GM18873 (cell line): ENCODE results near the gene RAB5B.

ENCODE experiments used
- ATAC-seq: cut with Tn5 transposase; IDR thresholded peaks from one replicate; pipeline ENCODE4 v1.9.1; 2021; ENCODE audit warnings: mild to moderate bottlenecking, moderate library complexity, moderate number of reproducible peaks; ENCODE audit not compliant: unreplicated experiment, low FRiP score

Gene RAB5B

GRCh38 chr12:55940065-55940732, 33.7 kb upstream of the RAB5B start:
- peak; percentile 92 for ATAC-seq

DNA sequence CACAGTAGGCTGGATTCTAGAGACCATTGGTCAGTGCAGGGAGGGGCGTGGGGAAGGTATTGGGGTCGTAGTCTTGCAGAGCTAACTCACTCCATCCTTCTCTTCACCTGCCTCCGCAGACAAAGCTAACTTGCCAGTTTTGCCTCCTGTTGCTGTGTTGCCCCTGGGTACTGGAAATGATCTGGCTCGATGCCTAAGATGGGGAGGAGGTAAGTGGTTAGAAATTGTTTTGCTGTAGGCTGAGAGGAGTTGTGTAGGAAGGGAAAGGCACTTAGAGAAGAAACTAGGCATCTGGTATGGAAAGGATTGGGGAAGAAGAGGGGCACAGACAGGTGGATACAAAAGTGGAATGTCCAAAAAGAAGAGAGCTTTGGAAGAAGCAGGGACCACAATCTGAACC, 31.8 kb upstream of the RAB5B start:
- ATAC-seq = no peak

- ATAC-seq = no peak
Measured at GRCh38 chr12:55942577-55943136, 31.2 kb upstream of the RAB5B start.

GRCh38 chr12:55946553-55946952, 27.3 kb upstream of the RAB5B start:
- ATAC-seq = no peak

GRCh38 chr12:55955344-55955743, 18.5 kb upstream of the RAB5B start:
- no peak for ATAC-seq

DNA sequence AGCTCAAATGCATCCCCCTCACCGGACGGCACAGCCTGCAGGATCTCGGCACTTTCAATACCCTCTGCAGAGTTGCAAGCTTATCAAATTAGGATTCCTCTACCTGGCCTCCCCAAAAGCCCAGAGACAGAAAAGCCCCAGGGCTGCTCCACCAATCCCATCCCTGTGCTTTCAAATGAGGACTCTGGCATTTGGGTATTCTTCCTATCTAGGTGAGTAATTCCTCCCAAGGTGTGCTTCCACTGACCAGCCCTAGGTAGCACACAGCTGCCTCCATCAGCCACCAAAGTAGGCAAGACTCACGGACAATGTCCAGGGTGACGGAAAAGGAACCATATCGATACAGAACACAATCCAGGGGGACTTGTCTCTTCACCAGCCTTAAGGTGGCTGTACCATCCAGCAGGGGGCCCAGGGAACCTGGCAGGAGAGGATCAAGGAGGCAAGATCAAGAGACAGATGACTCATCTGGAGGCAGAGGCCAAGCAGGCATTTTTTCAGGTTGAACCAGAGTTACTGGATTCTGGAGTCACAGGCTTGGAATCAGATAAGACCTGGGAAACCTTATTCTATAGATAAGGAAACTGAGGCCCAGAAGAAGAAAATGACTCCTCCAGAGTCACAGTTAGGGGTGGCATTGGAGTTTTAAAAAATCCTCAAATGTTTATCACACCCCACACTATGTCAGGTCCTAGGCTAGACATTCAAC, 17.9 kb upstream of the RAB5B start:
- ATAC-seq = no peak

DNA sequence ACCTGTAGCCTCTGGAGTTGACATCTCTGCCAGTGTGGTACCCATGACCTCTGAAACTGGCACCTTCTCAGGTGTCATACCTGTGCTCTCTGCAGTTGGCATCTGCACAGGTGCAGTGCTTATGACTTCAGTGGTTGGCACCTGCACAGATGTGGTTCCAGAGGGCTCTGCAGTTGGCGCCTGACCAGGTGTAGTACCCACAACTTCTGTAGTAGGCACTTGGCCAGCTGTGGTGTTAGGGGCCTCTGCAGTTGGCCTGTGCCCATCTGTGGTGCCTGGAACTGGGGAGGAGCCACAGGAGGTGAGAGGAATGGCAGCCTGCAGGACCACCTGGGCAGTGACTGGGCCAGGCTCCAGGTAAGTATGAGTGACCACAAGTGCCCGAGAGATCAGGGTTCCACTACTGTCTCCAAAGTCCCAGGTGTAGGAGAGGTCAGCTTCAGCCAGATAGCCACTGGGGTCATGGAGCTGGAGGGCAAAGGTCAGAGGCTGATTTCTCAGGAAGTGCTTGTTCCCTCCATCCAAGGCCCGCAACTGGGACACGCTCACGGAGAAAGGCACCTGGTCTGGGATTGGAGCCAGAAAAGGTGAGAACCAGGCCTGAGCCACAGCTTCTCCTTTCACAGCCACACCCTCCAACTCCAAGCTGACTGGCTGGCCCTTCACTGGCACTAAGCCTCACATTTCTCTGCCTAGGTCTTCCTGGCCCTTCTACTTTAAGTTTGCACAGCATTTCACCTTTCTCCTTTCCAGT, 16.6 kb upstream of the RAB5B start:
- no peak for ATAC-seq

GRCh38 chr12:55963760-55964159, 10.1 kb upstream of the RAB5B start:
- ATAC-seq = no peak

DNA sequence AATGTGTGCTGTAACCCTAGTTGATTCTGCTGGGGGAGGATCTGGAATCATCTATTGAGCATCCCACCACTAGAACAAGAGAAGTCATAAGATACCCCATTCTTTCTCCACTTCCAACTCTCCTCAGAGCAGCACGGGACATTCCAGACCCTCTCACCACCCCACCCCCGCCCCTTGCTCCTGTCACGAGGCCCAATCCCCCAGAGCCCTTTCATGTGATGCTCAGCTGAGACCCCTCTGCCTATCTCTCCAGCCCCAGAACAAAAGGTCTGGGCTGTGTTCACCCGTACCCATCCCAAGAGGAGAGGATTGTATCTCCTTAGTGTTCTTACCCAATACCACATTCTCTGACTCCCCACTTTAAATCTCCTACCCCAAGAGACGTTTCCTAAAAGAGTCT, 8.6 kb upstream of the RAB5B start:
- no peak for ATAC-seq

DNA sequence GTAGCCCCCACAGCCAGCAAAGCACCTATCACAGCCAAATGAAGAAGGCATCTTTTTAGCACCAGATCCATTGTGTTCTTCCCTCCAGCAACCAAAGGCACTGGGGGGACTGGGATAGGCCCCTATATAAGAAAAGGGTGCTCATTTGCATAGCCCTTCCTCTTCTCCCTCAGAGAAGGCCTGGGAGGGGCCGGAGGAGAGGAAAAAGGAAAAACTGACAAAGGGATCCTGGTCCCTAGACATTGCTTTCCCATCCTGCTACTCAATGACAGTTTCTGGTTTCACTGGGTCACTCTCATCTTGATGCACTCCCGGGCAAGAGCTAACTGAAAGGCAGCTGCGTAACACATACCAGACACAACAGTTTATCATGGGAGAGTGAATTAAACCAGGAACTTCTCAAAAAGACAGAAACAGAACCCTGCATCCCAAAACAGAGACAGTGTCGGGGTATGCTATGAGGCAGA, 7.9 kb upstream of the RAB5B start, which contains the start of gene PMEL:
Gene PMEL (minus strand): TSS at position 102 of the 467 bp plus-strand sequence. CDS start 31 bp downstream, at position 71.
- no peak for ATAC-seq

- peak; percentile 83 for ATAC-seq
Measured at GRCh38 chr12:55966408-55967281, 7.2 kb upstream of the RAB5B start, which contains the start of gene CDK2. Gene CDK2 (plus strand): TSS chr12:55966830. CDS start chr12:55967009, 179 bp downstream.

GRCh38 chr12:55969356-55969755, 4.5 kb upstream of the RAB5B start:
- no peak for ATAC-seq

DNA sequence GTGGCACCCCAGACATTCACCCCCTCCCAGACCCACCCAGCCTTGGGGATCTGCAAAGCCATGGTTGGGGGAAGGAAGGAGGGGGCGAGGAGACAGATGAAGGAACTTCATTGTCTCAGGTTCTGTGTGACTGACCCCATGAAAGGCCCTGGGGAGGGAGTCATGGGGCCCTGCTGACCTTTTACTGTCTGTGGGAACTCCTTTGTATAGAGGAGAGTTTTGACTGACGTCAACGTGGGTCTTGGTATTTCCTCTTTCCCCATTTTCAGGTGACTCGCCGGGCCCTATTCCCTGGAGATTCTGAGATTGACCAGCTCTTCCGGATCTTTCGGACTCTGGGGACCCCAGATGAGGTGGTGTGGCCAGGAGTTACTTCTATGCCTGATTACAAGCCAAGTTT, 3.1 kb upstream of the RAB5B start:
- no peak for ATAC-seq

DNA sequence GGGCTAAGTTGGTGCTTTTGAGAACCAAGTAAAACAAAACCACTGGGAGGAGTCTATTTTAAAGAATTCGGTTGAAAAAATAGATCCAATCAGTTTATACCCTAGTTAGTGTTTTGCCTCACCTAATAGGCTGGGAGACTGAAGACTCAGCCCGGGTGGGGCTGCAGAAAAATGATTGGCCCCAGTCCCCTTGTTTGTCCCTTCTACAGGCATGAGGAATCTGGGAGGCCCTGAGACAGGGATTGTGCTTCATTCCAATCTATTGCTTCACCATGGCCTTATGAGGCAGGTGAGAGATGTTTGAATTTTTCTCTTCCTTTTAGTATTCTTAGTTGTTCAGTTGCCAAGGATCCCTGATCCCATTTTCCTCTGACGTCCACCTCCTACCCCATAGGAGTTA, 1.8 kb upstream of the RAB5B start:
- ATAC-seq = no peak

- no peak for ATAC-seq
Measured at GRCh38 chr12:55972456-55972855, 1.4 kb upstream of the RAB5B start.

DNA sequence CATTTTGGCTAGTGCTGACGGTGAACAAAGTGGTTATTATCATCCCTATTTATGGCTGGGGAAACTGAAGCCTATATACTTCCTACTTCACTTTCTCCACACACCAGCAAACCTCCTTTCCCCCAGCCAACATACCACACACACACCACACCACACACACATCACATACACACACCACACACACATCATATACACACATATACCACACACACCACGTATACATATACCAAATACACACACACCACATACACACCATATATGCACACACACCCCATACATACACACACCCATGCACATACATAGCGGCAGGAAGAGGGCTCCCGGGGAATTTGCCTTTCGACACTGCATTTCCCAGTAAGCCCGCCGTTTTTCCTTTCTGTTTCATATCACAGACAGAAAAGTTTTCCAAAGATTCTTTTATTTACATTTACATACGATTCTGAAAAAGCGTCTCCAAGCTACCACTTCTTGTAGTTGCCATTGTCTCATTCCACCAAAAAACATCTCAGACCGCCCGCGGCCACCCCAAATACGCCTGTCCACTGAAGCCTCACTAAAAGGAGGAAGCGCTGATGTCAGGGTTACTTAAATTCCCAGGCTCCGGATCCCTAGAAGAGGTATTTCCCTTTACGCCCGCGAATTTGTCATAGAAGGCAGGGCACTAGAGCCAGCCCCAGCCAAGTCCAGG, 823 bp upstream of the RAB5B start:
- ATAC-seq = no peak

DNA sequence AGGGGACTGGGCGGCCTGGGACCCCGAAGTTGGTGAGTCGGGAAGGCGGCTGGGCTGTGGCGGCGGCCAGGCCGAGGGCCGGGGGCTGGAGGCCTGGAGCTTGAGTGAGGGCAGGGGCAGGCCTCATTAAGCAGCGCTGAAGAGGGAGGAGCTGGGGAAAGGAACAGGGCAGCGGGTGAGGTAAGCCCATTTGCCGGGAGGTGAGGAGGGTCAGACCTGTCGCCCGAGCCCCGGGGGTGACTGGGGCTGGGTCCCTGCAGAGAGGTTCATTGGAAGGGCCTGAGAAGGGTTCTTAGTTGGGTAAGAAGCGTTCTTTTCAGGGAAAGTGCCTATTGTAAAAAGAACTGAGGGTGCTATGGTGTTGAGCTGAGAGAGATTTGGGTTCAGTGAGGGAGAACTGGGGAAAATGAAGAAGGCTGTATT, 441 bp downstream of the RAB5B start:
- ATAC-seq = peak; percentile 0

DNA sequence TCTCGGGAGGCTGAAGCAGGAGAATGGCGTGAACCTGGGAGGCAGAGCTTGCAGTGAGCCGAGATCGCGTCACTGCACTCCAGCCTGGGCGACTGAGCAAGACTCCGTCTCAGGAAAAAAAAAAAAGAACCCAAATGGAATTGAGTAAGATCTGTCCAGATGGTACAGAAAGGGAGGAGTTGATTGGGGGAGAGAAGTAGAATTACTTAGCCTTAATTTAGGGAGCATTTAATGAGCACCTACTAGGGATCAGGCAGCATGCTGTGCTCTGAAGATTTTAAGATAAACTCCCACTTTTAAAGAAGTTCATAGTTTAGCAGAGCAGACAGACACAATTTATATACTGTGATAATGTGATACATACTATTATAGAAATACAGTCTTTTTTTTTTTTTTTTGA, 4.5 kb downstream of the RAB5B start:
- no peak for ATAC-seq

DNA sequence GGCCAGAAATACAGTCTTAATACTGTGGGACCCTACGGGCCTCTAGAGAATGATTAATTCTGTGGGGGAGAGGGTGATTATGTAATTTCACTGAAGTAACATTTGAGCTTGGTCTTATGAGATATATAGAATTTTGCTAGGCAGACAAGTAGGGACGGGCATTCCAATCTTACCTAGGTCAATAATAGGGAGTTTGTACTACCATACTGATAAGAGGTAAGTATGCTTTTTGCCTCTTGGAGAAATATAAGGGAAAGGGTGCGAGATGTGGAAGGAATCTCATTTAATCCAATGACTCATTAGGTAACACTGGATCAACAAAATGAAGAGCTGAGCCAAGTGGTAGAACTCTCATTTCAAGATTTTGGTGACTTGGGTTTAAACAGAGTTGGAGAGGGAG, 5.2 kb downstream of the RAB5B start:
- no peak for ATAC-seq
